22Rv1 (cell line): ENCODE results near the gene IGHMBP2.
A peak's percentile ranks its signal among the peaks of the same experiment; 100 is the strongest.

Source experiments
- H3K27ac ChIP-seq: fragments of 450-650 bp; 2 replicates; pipeline ENCODE4 v1.5.1; 2017
- CTCF ChIP-seq: fragments of 450-650 bp; IDR thresholded peaks from 2 replicates; pipeline ENCODE4 v1.5.1; 2017; ENCODE audit warnings: mild to moderate bottlenecking
- ZFX ChIP-seq: fragments of 450-650 bp; IDR thresholded peaks from 2 replicates; pipeline ENCODE4 v1.6.1; 2017; ENCODE audit warnings: antibody characterized with exemption, borderline replicate concordance

IGHMBP2 gene

GRCh38 chr11:68950762-68951161 is 47.1 kb downstream of the IGHMBP2 start:
- no peak for TF ChIP-seq ZFX
- no peak for TF ChIP-seq CTCF
- no peak overlapping the region for H3K27ac ChIP-seq

- no peak overlapping the region for H3K27ac ChIP-seq
- TF ChIP-seq CTCF (no peak), ZFX (no peak)
These were observed 51.3 kb downstream of the IGHMBP2 start for GRCh38 chr11:68954836-68955606.

GRCh38 chr11:68955607-68955958 is 51.9 kb downstream of the IGHMBP2 start:
- no peak overlapping the region for H3K27ac ChIP-seq

GRCh38 chr11:68956142-68956541 is 52.5 kb downstream of the IGHMBP2 start:
- TF ChIP-seq ZFX (no peak), CTCF (peak; percentile 25; the same call in 1 of the 2 replicates)
- no peak overlapping the region for H3K27ac ChIP-seq

More at GRCh38 chr11:68955607-68955958, 51.9 kb downstream of the IGHMBP2 start:
- TF ChIP-seq ZFX (no peak), CTCF (no peak)

- TF ChIP-seq CTCF (no peak), ZFX (no peak)
- no peak overlapping the region for H3K27ac ChIP-seq
These were observed 53.0 kb downstream of the IGHMBP2 start for GRCh38 chr11:68956547-68957254.

GRCh38 chr11:68958211-68958610 is 54.5 kb downstream of the IGHMBP2 start:
- no peak overlapping the region for H3K27ac ChIP-seq
- TF ChIP-seq CTCF, result no peak
- TF ChIP-seq ZFX, result no peak

GRCh38 chr11:68959465-68960293 is 56.0 kb downstream of the IGHMBP2 start:
- H3K27ac ChIP-seq, result no peak overlapping the region
- no peak for TF ChIP-seq ZFX
- no peak for TF ChIP-seq CTCF
